HL-60 (cell line): ENCODE measurements around the gene SH2D3A.

ENCODE experiments used
- DNase-seq, 2 experiments: peaks; one replicate each; pipeline ENCODE4 v3.0.0-alpha.2; 2010 to 2020; ENCODE audit warnings: low read depth in 1 of 2, low spot score in 1 of 2
- H3K27ac ChIP-seq: fragments of 250-450 bp; sonication (Bioruptor Pico); replicated peaks from 2 replicates; pipeline ENCODE4 v1.5.1; 2020; ENCODE audit warnings: mild to moderate bottlenecking, moderate library complexity
- H3K27me3 ChIP-seq: fragments of 250-450 bp; sonication (Bioruptor Pico); 2 replicates; pipeline ENCODE4 v1.5.1; 2021; ENCODE audit warnings: mild to moderate bottlenecking, moderate library complexity; ENCODE audit not compliant: insufficient read depth, poor library complexity, severe bottlenecking
- H3K4me3 ChIP-seq: replicated peaks from 2 replicates; pipeline ENCODE4 v1.5.1; 2011; ENCODE audit warnings: mild to moderate bottlenecking, control low read depth, low read length; ENCODE audit not compliant: insufficient read depth
- GABPA ChIP-seq: IDR thresholded peaks from 2 replicates; pipeline ENCODE4 v1.6.1; 2012; ENCODE audit warnings: low read depth
- POLR2AphosphoS5 ChIP-seq: IDR thresholded peaks from 2 replicates; pipeline ENCODE4 v1.6.1; 2012; ENCODE audit warnings: low read depth
- SPI1 ChIP-seq: IDR thresholded peaks from 2 replicates; pipeline ENCODE4 v1.6.1; 2012; ENCODE audit warnings: low read depth, mild to moderate bottlenecking, borderline replicate concordance
- TF ChIP-seq, protein P1 (sequence below): IDR thresholded peaks from one replicate; pipeline ENCODE4 v1.5.1; 2011; ENCODE audit warnings: low read length, control low read depth, inconsistent platforms; ENCODE audit not compliant: insufficient read depth
- TF ChIP-seq, protein P2 (sequence below): IDR thresholded peaks from 2 replicates; pipeline ENCODE4 v1.6.1; 2012; ENCODE audit warnings: low read depth; ENCODE audit not compliant: insufficient replicate concordance

SH2D3A gene

DNA sequence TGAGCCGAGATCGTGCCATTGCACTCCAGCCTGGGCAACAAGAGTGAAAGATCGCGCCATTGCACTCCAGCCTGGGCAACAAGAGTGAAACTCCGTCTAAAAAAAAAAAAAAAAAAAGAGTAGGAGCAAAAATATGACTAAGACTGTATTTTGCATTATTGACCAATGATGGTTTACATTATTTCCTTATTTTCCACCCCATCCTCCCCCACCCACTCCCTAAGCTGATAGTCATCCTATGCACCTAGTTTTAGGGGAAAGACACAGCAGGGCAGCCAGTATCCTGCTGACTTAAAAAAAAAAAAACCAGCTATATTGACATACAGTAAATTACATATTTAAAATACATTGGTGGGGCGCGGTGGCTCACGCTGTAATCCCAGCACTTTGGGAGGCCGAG, 30.4 kb upstream of the SH2D3A start:
- no peak for DNase-seq
- no peak overlapping the region for H3K4me3 ChIP-seq
- no peaks in the 10 kb centered on the region for H3K27me3 ChIP-seq
- TF ChIP-seq SPI1 (no peak), GABPA (no peak), POLR2AphosphoS5 (no peak)
- TF ChIP-seq, protein P1, sequence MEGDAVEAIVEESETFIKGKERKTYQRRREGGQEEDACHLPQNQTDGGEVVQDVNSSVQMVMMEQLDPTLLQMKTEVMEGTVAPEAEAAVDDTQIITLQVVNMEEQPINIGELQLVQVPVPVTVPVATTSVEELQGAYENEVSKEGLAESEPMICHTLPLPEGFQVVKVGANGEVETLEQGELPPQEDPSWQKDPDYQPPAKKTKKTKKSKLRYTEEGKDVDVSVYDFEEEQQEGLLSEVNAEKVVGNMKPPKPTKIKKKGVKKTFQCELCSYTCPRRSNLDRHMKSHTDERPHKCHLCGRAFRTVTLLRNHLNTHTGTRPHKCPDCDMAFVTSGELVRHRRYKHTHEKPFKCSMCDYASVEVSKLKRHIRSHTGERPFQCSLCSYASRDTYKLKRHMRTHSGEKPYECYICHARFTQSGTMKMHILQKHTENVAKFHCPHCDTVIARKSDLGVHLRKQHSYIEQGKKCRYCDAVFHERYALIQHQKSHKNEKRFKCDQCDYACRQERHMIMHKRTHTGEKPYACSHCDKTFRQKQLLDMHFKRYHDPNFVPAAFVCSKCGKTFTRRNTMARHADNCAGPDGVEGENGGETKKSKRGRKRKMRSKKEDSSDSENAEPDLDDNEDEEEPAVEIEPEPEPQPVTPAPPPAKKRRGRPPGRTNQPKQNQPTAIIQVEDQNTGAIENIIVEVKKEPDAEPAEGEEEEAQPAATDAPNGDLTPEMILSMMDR: no peak
- TF ChIP-seq, protein P2, sequence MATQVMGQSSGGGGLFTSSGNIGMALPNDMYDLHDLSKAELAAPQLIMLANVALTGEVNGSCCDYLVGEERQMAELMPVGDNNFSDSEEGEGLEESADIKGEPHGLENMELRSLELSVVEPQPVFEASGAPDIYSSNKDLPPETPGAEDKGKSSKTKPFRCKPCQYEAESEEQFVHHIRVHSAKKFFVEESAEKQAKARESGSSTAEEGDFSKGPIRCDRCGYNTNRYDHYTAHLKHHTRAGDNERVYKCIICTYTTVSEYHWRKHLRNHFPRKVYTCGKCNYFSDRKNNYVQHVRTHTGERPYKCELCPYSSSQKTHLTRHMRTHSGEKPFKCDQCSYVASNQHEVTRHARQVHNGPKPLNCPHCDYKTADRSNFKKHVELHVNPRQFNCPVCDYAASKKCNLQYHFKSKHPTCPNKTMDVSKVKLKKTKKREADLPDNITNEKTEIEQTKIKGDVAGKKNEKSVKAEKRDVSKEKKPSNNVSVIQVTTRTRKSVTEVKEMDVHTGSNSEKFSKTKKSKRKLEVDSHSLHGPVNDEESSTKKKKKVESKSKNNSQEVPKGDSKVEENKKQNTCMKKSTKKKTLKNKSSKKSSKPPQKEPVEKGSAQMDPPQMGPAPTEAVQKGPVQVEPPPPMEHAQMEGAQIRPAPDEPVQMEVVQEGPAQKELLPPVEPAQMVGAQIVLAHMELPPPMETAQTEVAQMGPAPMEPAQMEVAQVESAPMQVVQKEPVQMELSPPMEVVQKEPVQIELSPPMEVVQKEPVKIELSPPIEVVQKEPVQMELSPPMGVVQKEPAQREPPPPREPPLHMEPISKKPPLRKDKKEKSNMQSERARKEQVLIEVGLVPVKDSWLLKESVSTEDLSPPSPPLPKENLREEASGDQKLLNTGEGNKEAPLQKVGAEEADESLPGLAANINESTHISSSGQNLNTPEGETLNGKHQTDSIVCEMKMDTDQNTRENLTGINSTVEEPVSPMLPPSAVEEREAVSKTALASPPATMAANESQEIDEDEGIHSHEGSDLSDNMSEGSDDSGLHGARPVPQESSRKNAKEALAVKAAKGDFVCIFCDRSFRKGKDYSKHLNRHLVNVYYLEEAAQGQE: no peak
- H3K27ac ChIP-seq: no peak overlapping the region

GRCh38 chr19:6796278-6796677, 29.0 kb upstream of the SH2D3A start:
- no peak for TF ChIP-seq SPI1
- TF ChIP-seq, protein P1: no peak
- TF ChIP-seq POLR2AphosphoS5: no peak
- TF ChIP-seq, protein P2: no peak
- TF ChIP-seq GABPA: no peak

DNA sequence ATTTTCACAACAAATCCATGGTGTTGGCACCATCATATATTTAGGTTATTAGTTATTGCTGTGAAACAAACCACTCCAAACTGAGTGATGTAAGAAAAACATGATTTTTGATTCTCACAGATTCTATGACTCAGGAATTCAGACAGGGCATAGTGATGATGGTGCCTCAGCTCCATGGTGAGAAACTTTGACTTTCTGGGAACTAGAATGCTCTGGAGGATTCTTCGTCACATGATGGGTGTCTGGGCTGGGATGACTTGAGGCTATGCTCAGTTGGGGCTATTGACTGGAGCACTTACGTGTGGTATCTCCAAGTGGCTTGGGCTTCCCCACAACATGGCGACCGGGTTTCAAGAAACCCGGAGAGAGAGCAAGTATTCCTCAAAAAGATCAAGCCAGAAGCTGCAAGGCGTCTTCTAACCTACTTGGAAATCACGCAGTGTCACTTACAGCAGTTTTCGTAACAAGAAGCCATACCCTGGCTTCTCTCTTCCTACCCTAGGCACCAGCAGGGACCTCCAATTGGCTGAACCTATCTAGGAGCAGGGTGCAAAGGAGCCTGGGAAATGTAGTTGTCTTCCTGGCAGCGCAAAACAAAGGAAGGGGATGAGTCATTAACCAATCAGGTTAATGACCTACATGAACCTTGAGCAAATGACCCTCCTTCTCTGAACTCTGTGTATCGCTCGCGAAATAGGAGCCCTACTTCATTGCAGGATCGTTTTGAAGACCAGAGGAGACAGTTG, 27.6 kb upstream of the SH2D3A start:
- Histone ChIP-seq H3K27ac (no peak overlapping the region), H3K27me3 (no peaks in the 10 kb centered on the region), H3K4me3 (no peak overlapping the region)
- TF ChIP-seq, protein P2: no peak
- TF ChIP-seq POLR2AphosphoS5: no peak
- TF ChIP-seq GABPA: no peak
- TF ChIP-seq, protein P1: no peak
- TF ChIP-seq SPI1: no peak
- DNase-seq: no peak

More at GRCh38 chr19:6796278-6796677, 29.0 kb upstream of the SH2D3A start:
- H3K27me3 ChIP-seq: no peaks in the 10 kb centered on the region
- no peak for DNase-seq
- H3K27ac ChIP-seq: no peak overlapping the region
- no peak overlapping the region for H3K4me3 ChIP-seq
